HG03196 (cell line): ENCODE results near the gene SERPINB1.

Experiments
- ATAC-seq: cut with Tn5 transposase; IDR thresholded peaks from one replicate; pipeline ENCODE4 v1.9.1; 2021; ENCODE audit not compliant: unreplicated experiment

SERPINB1 gene

DNA sequence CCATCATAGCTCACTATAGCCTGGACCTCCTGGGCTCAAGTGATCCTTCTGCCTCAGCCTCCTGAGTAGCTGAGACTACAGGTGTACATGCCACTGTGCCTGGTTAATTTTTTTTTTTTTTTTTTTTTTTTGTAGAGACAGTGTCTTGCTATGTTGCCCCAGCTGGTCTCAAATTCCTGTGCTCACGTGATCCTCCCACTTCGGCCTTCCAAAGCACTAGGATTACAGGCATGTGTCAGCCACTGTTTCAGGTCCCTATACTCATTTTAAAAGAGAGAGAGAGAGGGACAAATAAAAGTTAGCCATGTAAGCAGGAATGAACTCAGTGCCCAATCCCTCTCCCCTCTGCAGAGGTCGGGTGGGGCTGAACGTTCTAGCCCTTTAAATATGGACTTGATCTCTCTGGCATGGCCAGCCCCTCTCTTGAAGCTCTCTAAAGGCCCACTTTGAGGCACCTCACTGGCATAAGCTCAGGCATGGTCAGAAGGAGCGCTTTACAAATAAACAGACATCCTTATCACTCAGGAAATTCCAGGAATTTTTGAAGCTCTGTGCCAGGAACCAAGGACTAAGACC, 9.0 kb upstream of the SERPINB1 start:
- no peak for ATAC-seq

DNA sequence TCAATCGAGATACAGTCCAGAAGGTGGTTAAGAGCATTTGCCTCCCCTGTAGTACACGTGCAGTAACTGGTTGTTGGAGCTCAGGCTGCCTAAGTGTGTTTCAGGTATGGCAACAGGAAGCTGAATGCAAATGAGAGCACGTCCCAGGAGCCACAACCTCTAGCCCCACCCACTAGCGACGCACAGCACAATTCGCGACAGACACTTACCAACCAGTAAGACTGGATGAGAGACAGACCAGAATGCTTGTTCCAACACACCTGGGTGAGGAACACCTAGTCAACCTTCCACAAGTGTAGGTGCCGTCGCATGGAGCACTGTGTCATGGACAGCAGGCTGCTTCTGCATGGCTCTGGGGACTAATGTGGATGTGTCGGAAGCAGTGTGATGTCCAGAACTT, 7.2 kb upstream of the SERPINB1 start:
- no peak for ATAC-seq

DNA sequence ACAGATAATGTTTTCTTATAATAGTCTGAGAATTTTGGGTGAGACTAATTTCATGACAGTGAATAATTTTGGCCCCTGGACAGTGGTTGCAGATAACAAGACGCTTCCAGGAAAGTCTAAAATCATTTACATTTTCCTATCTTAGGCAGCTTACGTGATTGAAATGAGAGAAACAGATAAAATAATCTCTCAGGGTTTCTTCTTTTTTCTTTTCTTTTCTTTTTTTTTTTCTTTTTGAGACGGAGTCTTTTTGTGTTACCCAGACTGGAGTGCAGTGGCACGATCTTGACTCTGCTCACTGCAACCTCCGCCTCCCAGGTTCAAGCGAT, 4.2 kb upstream of the SERPINB1 start:
- no peak for ATAC-seq

DNA sequence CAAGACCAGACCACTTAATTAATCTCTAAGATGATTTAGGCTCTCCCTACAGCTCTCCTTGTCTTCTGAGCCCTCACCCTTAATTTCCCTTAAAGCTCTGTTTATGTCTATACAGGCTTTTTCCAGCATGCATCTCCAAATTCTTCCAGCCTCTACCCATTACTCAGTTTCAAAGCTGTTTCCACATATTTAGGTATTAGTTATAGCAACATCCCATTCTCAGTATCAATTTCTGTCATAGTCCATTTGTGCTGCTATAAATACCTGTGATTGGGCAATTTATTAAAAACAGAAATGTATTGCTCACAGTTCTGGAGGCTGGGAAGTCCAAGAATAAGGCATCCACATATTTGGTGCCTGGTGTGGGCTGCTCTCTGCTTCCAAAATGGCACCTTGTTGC, 2.3 kb upstream of the SERPINB1 start:
- ATAC-seq, result no peak

DNA sequence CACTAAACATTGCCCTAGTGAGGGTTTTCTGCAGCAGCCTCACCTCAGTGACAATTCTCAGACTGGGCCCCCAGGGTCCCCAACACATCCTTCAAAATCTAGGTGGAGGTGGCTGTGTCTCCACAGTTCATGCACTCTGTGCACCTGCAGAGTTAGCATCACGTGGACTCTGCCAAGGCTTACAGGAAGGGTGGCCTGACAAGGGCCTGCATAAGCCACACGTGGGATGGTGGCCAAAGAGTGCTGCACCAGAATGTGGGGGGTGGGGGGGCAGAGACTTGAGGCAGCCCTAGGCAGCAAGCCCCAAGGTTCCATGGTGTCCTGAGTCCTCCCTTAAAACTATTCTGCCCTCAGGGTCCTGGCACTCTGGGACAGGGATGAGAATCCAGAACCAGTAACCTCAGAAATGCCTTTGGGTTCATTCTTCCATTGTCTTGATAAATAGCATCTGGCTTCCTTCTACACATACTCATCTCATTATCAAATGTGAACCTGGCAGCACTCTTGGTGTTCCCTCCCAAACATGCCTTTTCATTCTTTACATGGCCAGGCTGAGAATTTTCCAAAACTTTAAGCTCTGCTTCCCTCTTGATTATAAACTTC, 1.6 kb upstream of the SERPINB1 start:
- no peak for ATAC-seq

DNA sequence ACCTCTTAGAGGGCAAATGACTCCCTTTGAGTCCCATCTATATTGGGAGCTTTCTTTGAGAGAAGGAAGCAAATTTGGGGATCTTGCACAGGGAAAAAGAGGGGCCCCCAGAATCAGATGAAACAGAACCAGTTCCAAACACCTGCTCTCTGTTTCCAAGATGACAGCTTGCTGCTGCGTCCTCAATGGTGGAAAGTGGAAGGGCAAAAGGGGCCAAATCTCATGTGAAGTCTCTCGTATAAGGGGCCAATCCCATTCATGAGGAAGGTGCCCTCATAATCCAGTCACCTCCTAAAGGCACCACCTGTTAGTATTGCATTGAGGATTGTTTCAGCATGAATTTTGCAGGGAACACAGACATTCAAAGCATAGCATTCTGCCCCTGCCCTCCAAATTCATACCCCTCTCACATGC, 483 bp upstream of the SERPINB1 start:
- ATAC-seq, result no peak

DNA sequence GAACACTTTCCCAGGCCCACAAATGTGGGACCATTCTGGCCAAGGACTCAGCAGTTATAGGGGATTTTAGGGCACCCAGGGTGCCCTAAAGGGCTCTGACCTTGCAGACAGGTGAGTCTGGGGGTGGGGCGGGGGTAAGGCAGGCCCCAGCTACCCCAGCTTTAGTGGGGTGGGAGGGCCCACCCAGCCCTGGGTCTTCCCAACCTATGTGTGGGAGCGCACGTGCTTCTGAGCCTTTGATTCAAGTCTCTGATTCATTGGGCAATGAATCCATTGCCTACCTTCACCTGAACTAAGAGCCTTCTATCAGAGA, 958 bp downstream of the SERPINB1 start:
- no peak for ATAC-seq

DNA sequence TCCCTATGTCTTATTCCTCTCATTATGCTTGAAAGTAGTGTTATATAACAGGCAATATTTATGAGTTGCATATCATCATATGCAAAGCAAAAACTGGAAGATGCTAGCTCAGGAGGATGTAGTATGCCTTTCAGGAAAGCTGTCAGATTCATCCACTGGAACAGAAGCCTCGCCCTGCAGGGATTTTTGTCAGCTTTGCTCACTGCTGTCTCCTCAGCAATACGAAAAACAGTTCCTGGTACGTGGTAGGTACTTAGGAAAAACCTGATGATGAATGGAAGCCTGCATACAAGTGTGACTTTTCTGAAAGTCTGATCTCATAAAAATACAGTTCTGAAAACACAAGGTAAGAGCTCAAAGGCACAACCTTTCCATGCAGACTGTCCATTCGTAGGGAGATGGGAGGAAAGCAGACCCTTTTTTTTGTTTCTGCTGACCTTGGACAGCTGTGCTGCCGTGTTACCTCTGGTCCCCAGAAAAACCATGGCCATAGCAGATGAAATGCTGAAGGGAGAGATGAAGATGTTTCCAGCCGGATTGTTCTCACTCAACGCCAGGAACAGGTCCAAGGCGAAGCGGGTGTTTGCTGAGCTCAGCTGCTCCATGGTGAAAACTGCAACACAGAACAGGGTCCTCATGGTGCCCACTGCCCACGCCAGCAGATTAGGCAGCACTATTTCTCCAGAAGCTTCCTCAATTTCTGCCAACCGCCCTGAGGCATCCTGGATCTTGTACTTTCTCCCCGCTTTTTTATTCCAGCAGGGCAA, 1.5 kb downstream of the SERPINB1 start:
- ATAC-seq, result no peak

DNA sequence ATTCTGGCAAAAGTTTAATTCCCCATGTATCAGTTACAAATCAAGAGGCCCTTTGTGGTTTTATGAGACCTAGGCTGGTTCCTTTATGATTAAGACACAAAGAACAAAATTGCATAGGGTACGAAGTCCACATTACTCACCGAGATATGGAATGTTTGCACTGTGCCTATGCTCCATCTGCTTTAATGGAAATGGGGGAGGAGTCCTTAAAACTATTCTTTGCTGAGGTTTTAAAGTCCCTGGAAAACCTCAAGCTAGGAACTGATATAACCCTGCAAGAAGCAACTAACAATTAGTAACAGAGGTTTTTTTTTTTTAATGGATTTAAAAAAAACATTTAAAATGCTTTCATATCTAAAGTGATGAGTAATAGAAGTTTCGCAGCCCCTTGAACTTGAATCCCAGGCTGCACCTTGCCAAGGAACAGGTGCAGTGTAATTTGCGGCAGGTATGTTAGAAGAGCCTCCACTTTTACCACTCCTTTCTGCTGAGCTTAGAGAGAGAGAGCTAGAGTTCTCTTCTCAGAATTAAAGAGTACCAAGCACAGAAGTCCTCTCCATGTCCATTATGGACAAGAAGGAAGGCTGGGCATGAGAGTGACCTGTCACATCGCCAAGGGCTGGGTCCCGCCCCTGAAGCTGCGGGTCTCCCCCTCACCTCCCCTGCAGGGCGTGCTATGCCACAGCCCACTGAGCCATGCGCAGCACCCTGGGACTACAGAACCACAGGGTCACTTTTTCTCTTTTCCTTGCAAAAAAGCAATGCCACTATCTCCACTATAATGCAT, 2.3 kb downstream of the SERPINB1 start:
- no peak for ATAC-seq

DNA sequence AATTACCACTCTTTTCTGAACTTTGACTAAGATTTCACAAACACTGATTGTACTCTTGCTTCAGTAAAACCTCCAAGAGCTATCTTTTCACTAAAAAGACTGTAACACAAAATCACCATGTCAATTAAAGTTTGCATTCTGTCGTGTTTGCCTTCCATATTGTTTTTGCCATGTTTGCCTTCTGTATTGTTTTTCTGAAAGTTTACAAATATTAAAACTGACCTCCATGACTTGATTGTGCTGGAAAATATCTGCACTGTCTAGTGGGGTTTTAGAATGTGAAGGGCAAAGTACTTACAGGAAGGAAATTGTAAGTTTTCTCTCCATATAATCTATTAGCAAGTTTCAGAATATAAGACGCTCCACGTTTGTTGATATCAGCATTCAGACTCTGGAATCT, 3.4 kb downstream of the SERPINB1 start:
- ATAC-seq, result no peak

DNA sequence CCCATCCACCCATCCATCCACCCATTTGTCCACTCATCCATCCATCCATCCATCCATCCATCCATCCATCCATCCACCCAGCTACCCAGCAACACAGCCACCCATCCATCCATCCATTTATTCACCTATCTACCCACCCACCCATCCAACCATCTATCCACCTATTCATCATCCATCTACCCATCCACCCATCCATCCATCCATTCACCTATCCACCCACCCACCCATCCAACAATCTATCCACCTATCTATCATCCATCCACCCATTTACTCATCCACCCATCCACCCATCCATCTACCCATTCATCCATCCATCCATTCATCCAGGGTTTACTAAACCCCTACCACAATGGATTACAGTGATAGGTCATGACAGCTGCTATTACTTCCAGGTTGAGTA, 7.4 kb downstream of the SERPINB1 start:
- ATAC-seq, result no peak

DNA sequence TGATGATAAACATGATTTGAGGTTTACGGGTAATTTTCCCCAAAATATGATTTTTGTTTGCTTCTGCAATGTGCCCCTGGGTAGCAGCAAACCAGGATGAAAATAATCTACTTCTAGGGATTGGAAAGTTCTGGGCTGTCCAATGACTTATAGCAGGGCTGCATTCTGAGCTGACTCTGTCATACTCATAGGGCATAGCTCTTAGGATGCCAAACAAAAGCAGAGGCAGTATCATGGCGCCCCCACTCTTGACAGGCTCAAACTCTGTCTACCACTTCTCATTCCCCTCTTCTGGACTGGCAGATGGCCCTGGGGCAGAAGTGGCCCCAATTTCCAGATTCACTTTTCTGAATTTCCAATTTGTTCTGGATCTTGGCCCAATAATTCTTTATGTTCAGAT, 10.3 kb downstream of the SERPINB1 start:
- ATAC-seq, result no peak

DNA sequence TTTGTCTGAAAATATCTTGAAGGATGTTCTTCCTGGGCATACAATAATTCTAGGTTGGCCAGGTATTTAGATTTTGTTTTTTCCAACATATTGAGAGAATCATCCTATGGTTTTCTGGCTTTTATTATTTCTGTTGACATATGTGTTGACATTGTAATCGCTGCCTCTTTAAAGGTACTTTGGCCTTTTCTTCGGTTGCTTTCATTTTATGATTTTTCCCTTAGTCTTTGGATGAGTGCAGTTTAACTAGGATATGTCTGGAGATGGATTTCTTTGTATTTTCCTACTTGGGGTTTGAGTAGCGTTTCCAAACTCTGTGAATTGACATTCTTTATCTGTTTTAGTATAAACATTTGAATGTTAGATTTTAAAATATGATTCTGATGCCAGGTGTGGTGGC, 11.5 kb downstream of the SERPINB1 start:
- ATAC-seq, result no peak

DNA sequence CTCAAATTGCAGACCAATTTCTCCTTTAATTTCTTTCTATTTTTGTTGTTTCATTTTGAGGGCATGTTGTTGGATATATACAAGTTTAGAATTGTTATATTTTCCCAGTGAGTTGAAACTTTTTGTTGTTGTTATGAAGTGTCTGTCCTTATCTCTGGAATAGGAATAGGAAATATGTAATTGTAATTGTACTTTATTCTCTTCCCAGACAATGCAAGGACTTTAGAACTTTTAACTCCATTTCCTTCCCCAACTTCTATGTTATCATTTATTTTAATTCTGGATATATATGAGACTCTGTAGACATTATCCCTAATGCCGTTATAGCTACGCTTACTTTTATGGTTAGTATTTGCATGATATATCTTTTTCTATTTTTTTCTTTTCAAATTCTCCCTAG, 12.4 kb downstream of the SERPINB1 start:
- no peak for ATAC-seq

DNA sequence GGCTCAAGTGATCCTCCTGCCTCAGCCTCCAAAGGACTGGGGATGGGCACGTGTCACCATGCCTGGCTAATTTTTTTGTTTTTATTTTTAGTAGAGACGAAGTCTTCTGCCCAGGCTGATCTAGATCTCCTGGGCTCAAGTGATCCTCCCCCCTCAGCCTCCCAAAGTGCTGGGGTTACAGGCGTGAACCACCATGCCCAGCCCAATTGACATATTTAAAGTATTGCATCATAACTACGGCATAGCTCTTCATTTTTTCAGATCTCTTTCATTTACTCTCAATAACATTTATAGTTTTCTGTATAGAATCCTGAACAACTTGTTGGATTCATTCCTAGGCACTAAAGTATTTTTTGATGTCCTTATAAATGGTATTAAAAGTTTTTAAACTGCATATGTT, 13.0 kb downstream of the SERPINB1 start:
- ATAC-seq, result no peak

DNA sequence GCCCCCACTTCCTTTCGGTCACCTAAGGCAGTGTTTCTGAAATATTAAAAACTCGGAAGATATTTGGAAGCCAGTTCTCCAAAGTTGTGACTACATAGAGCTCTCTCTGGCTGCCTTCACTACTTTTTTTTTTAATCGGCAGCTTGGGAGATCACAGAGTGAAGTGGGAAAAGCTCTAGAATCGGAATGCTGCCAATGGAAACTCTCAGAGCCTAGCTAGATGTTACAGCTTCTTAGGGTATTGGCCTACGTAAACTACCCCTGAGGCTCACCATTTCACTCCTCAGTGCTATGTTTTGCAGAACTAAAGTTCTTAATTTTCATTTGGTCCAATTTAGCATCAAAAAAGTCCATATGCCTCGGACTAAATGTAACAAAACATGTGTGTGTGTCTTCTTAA, 14.5 kb downstream of the SERPINB1 start:
- no peak for ATAC-seq

DNA sequence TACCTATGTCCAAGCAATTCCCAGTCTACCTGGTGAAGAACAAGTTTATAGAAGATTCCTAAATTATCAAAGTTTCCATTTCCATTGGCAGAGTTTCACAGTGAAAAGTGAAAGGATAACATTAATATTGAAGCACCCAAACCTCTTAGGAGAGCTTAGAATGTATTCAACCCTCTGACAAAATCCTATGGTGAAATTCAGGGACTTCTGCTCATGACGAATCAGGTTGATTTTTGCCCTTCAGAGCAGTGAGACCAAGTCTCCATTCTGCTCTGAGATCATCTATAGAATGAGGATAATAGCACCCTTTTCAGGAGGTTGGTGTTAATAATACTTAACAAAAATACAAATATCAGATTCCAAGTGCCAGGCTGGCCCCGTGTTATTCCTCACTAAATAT, 15.5 kb downstream of the SERPINB1 start:
- ATAC-seq, result no peak

DNA sequence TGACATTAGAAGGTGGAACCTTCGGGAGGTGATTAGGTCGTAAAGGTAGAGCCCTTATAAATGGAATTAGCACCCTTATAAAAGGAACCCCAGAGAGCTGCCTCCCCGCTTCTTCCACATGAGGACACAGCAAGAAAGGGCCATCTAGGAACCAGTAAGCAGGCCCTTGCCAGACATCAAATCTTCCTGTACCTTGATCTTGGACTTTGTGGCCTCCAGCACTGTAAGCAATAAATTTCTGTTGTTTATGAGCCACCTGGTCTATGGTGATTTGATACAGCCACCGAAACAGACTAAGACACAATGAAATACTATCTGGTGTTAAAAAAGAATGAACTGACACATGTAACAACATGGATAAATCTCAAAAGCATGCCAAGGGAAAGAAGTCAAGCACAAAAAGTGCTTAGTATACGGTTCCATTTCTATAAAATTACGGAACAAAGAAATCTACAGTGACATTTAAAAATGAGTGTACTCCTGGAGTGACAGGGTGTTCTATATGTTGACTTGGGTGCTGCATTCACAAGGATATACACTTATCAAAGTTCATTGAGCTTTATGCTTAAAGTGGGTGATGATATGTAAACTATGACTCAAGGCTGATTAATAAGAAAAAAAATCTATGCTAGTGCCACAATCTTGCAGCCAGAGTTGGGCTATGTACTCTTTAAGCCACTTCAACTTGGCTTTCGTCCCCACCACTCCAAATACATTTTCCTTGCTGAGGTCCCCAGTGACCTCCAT, 18.4 kb downstream of the SERPINB1 start:
- no peak for ATAC-seq

DNA sequence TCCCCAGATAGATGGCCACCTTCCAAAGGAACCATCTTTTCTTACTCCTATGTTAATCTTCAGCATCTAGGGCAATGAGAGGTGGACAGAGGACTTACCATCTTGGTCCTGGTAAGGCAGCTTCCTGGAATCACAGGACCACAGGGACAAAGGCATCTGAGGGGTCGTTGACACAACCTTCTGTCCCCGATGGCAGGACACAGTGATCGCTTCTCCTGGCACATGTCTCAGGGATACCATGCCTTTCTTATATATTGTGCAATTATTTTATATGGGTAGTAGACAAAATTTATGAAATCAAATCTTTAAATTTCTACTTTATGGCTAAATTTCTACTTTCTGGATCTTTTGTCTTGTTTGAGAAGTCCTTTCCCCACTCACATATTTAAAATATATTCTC, 20.1 kb downstream of the SERPINB1 start:
- ATAC-seq, result no peak

DNA sequence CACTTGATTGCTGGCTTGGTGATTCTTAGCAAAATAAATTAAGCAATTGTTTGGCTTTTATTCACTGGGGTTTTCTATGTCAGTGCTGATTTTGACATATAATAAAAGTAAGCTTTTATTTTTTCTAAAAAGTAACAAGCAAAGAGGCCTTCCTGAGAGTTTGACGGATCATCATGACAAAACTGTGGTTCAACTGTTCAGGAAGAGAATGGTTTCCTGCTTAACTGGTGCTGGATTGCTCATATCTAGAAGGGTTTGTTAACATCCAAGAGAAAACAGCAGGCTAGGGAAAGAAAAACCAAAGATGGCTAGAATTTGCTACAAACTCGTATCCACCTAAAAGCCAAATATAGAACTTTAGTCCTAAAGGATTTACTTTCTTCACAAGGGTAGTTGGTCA, 21.2 kb downstream of the SERPINB1 start:
- ATAC-seq, result no peak

DNA sequence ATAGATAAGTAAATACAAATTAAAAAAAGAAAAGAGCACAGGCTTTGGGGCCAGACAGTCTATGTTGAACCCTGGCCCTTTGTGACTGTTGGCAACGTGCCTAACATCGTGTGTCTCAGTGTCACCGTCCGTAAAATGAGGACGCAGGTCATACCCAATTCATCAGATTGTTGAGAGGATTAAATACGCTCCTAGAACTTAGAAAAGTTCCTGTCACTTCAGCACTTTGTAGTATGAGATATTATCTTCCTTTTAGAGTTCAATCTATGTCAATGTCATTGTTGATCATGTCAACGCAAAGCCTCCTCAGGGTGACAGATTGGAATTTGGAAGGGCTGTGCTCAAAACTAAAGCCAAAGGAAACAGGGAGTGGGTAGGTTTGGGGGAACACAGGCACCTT, 21.7 kb downstream of the SERPINB1 start:
- no peak for ATAC-seq
